Stomach (tissue), 4 donors: Measurements from ENCODE around the gene UBALD1.

Source experiments
- EP300 ChIP-seq: sonication (generic); formaldehyde crosslinking; IDR thresholded peaks from one replicate; pipeline ENCODE4 v1.6.1; 2017; ENCODE audit warnings: antibody characterized with exemption
- POLR2A ChIP-seq, 4 donors: fragments of 450-650 bp; IDR thresholded peaks; one replicate each; pipeline ENCODE4 v1.6.1; 2016; ENCODE audit warnings: antibody characterized with exemption in 4 of 4, control low read depth in 2 of 4, mild to moderate bottlenecking in 1 of 4, moderate library complexity in 1 of 4
- POLR2AphosphoS5 ChIP-seq, 3 donors: sonication (generic); formaldehyde crosslinking; IDR thresholded peaks; one replicate each; pipeline ENCODE4 v1.6.1; 2016; ENCODE audit warnings: antibody characterized with exemption in 3 of 3
- TF ChIP-seq, protein P1 (sequence below), 7 experiments: fragments of 450-650 bp in 4 of 7; fragments of 200-600 bp in 3 of 7; sonication (generic) in 3 of 7; IDR thresholded peaks; one replicate each; pipeline ENCODE4 v1.5.1; 2016 to 2019; ENCODE audit warnings: antibody characterized with exemption in 7 of 7, control low read depth in 2 of 7, mild to moderate bottlenecking in 1 of 7

DNA sequence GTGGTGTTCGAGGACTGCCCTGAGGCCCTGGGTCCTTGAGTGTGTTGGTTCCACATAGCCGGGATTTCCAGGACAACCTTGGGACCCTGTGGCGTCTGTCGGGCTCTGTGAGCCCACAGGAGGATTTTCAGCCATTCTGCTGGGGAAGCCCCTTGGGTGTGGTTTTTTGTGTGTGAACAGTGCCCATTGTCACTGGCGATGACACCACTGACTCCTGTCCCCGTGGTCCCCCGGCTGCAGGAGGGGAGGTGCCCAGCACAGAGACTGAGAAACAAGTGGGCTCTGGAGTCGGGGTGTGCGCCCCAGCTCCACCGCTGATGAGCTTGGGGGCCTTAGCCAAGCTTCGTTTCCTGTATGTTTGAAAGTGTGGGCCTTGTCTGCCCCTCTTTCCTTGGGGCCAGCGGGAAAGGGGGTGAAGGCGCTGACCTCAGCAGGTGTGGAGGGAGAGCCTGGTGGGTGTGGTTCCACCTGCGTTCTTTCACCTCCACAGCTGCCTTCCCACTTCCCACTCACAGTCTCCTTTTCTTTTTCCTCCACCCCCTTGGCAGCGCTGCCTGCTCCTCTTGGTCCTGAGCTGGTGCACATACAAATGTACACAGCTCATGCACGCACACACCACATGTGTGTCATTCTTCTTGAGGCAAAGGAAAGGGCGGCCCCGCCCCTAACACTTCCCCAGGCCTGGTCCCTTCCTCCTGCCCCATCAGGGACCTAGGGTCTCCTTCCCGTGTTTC is 26.1 kb upstream of the UBALD1 start:
- TF ChIP-seq, protein P1, sequence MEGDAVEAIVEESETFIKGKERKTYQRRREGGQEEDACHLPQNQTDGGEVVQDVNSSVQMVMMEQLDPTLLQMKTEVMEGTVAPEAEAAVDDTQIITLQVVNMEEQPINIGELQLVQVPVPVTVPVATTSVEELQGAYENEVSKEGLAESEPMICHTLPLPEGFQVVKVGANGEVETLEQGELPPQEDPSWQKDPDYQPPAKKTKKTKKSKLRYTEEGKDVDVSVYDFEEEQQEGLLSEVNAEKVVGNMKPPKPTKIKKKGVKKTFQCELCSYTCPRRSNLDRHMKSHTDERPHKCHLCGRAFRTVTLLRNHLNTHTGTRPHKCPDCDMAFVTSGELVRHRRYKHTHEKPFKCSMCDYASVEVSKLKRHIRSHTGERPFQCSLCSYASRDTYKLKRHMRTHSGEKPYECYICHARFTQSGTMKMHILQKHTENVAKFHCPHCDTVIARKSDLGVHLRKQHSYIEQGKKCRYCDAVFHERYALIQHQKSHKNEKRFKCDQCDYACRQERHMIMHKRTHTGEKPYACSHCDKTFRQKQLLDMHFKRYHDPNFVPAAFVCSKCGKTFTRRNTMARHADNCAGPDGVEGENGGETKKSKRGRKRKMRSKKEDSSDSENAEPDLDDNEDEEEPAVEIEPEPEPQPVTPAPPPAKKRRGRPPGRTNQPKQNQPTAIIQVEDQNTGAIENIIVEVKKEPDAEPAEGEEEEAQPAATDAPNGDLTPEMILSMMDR (IDR thresholded peaks at IDR 0.05): no peak
- TF ChIP-seq POLR2AphosphoS5 (IDR thresholded peaks at IDR 0.05) (peak in 1 of 3 donors; percentile 57), EP300 (no peak), POLR2A (IDR thresholded peaks at IDR 0.05) (no peak)
